Trophoblast cell (in vitro differentiated cells and primary cell): ENCODE measurements around the gene VTI1B.

Source experiments
- DNase-seq, 2 donors: peaks; one replicate each; pipeline ENCODE4 v3.0.0-alpha.2; 2016
- H2AFZ ChIP-seq: 2 replicates; pipeline ENCODE4 v1.6.1; 2013; ENCODE audit warnings: low read length, moderate library complexity, mild to moderate bottlenecking; ENCODE audit not compliant: insufficient read depth, poor library complexity
- H2AK5ac ChIP-seq: 2 replicates; pipeline ENCODE4 v1.6.1; 2013; ENCODE audit warnings: mild to moderate bottlenecking, low read length
- H2BK120ac ChIP-seq: 2 replicates; pipeline ENCODE4 v1.6.1; 2013; ENCODE audit warnings: low read length, mild to moderate bottlenecking, moderate library complexity; ENCODE audit not compliant: insufficient read depth, poor library complexity
- H2BK12ac ChIP-seq: 2 replicates; pipeline ENCODE4 v1.6.1; 2013; ENCODE audit warnings: mild to moderate bottlenecking, low read length, moderate library complexity
- H2BK5ac ChIP-seq: 2 replicates; pipeline ENCODE4 v1.6.1; 2013; ENCODE audit warnings: low read length, low read depth, moderate library complexity, mild to moderate bottlenecking; ENCODE audit not compliant: poor library complexity
- H3K14ac ChIP-seq: 2 replicates; pipeline ENCODE4 v1.6.1; 2013; ENCODE audit warnings: mild to moderate bottlenecking, low read length
- H3K18ac ChIP-seq: 2 replicates; pipeline ENCODE4 v1.6.1; 2013; ENCODE audit warnings: mild to moderate bottlenecking, low read length
- H3K23ac ChIP-seq: 2 replicates; pipeline ENCODE4 v1.6.1; 2013; ENCODE audit warnings: low read length
- H3K27ac ChIP-seq: 2 replicates; pipeline ENCODE4 v1.5.1; 2013; ENCODE audit warnings: low read depth, mild to moderate bottlenecking, inconsistent platforms, low read length, moderate library complexity
- H3K27me3 ChIP-seq: 2 replicates; pipeline ENCODE4 v1.6.1; 2013; ENCODE audit warnings: inconsistent platforms, mild to moderate bottlenecking, low read length, moderate library complexity; ENCODE audit not compliant: insufficient read depth
- H3K36me3 ChIP-seq, 2 experiments: 1 replicate in 1 of 2; 2 replicates in 1 of 2; pipeline ENCODE4 v1.6.1; 2013; ENCODE audit warnings: low read length in 2 of 2, mild to moderate bottlenecking in 2 of 2, moderate library complexity in 1 of 2; ENCODE audit not compliant: insufficient read depth in 2 of 2, control insufficient read depth in 1 of 2
- H3K4ac ChIP-seq: 2 replicates; pipeline ENCODE4 v1.6.1; 2013; ENCODE audit warnings: low read depth, mild to moderate bottlenecking, low read length, moderate library complexity
- H3K4me1 ChIP-seq, 2 experiments: 1 replicate in 1 of 2; 2 replicates in 1 of 2; pipeline ENCODE4 v1.6.1; 2013; ENCODE audit warnings: low read length in 2 of 2, mild to moderate bottlenecking in 2 of 2, moderate library complexity in 1 of 2; ENCODE audit not compliant: insufficient read depth in 2 of 2, control insufficient read depth in 1 of 2
- H3K4me2 ChIP-seq: 2 replicates; pipeline ENCODE4 v1.6.1; 2013; ENCODE audit warnings: inconsistent platforms, mild to moderate bottlenecking, low read length, moderate library complexity
- H3K4me3 ChIP-seq: 2 replicates; pipeline ENCODE4 v1.5.1; 2013; ENCODE audit warnings: mild to moderate bottlenecking, low read depth, low read length, inconsistent platforms
- H3K79me1 ChIP-seq: one replicate; pipeline ENCODE4 v1.6.1; 2013; ENCODE audit warnings: low read length
- H3K79me2 ChIP-seq: 2 replicates; pipeline ENCODE4 v1.6.1; 2013; ENCODE audit warnings: low read length, mild to moderate bottlenecking; ENCODE audit not compliant: control insufficient read depth, insufficient read depth, poor library complexity
- H3K9ac ChIP-seq: 2 replicates; pipeline ENCODE4 v1.6.1; 2013; ENCODE audit warnings: mild to moderate bottlenecking, low read length
- H3K9me3 ChIP-seq: 2 replicates; pipeline ENCODE4 v1.6.1; 2013; ENCODE audit warnings: low read depth, mild to moderate bottlenecking, control low read depth, inconsistent platforms, low read length; ENCODE audit not compliant: insufficient read depth
- H4K12ac ChIP-seq: 2 replicates; pipeline ENCODE4 v1.6.1; 2013; ENCODE audit warnings: low read depth, mild to moderate bottlenecking, low read length, moderate library complexity
- H4K8ac ChIP-seq: 2 replicates; pipeline ENCODE4 v1.6.1; 2013; ENCODE audit warnings: low read depth, mild to moderate bottlenecking, low read length, moderate library complexity
- H4K91ac ChIP-seq: one replicate; pipeline ENCODE4 v1.6.1; 2013; ENCODE audit warnings: low read depth, mild to moderate bottlenecking, low read length, moderate library complexity
- WGBS: extraction: QIAGEN DNeasy Blood & Tissue Kit; methylation state at CpG from one replicate; pipeline ENCODE4 v1.1.7; 2013; ENCODE audit warnings: missing lambda C conversion rate; ENCODE audit not compliant: insufficient read length, insufficient coverage; ENCODE audit errors: extremely low coverage; 5-methylcytosine and 5-hydroxymethylcytosine counted together

Gene VTI1B

DNA sequence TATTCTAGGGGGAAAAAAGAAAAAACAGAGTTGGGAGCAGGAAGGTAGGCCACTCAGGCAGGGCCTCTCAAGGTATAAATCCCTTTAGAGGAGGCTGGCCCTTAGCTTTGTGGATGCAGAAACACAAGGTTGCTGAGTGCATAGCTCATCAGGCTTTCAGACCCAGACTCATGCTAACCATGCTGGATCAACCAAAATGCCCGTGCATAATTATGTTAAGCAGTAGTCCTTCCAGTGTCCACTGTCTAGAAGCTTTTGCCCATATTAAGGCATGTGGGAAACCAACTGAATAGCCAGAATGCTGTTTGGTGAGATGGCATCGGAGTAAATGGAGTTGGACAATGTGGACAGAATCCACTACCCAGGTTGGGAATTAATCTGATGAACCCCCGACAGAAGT lies 35.8 kb downstream of the VTI1B start:
- Histone ChIP-seq H3K18ac (no peak overlapping the region), H3K79me1 (no peaks in the 10 kb centered on the region), H2AK5ac (no peak overlapping the region), H3K9ac (no peak overlapping the region), H3K23ac (no peak overlapping the region), H3K4me3 (no peak overlapping the region), H2BK5ac (no peak overlapping the region), H3K4me1 (no peaks in the 10 kb centered on the region), H4K91ac (no peak overlapping the region), H3K4ac (no peak overlapping the region), H3K79me2 (no peaks in the 10 kb centered on the region), H3K27ac (no peak overlapping the region), H4K12ac (no peak overlapping the region), H3K14ac (no peak overlapping the region), H2BK120ac (no peak overlapping the region), H3K36me3 (peaks cover 0 to 1% of the 10 kb centered on the region in 2 experiments), H4K8ac (no peak overlapping the region), H3K9me3 (no peaks in the 10 kb centered on the region), H2AFZ (no peak overlapping the region), H2BK12ac (no peak overlapping the region), H3K4me2 (no peak overlapping the region), H3K27me3 (no peaks in the 10 kb centered on the region)
- WGBS, result no CpG with 5 or more reads among the region's 3 CpGs
- DNase-seq, result no peak

DNA sequence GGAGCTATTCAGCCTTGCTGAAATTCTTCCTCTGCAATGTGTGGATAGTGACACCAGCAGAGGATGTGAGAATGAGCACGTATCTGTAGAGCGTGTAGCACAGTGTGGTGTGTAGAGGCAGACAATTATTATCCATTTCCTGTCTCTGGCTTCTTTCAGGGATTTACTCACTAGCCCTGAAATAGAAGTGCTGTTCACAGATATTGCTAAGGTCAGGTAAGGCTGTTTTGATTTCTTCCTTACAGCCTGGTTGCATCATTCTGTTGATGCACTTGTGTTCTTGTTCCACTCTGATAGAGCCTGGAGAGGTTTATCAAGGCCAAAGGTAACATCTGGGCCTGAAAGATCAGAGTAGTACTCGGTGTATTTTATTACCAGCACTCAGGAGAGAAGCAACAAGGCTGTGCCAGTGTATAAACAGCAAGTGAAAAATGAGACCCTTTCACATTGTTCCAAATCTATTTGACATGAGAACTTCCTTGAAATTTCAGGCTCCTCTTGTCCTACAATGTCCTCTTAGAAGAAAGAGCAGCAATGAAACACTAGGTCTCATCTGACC lies 38.0 kb downstream of the VTI1B start:
- H2AK5ac ChIP-seq, result no peak overlapping the region
- no peak overlapping the region for H3K4me2 ChIP-seq
- H3K79me2 ChIP-seq, result no peaks in the 10 kb centered on the region
- no peaks in the 10 kb centered on the region for H3K27me3 ChIP-seq
- no peaks in the 10 kb centered on the region for H3K4me1 ChIP-seq
- no peak overlapping the region for H2AFZ ChIP-seq
- DNase-seq, result no peak
- no peaks in the 10 kb centered on the region for H3K9me3 ChIP-seq
- no peak overlapping the region for H3K18ac ChIP-seq
- no peak overlapping the region for H3K27ac ChIP-seq
- H2BK5ac ChIP-seq, result no peak overlapping the region
- no peak overlapping the region for H2BK12ac ChIP-seq
- no CpG with 5 or more reads among the region's 3 CpGs for WGBS
- no peaks in the 10 kb centered on the region for H3K79me1 ChIP-seq
- H3K9ac ChIP-seq, result no peak overlapping the region
- H3K14ac ChIP-seq, result no peak overlapping the region
- no peak overlapping the region for H4K8ac ChIP-seq
- no peak overlapping the region for H4K12ac ChIP-seq
- H3K4me3 ChIP-seq, result no peak overlapping the region
- no peak overlapping the region for H3K4ac ChIP-seq
- no peak overlapping the region for H2BK120ac ChIP-seq
- no peak overlapping the region for H4K91ac ChIP-seq
- H3K23ac ChIP-seq, result no peak overlapping the region
- H3K36me3 ChIP-seq, result no peaks in the 10 kb centered on the region

DNA sequence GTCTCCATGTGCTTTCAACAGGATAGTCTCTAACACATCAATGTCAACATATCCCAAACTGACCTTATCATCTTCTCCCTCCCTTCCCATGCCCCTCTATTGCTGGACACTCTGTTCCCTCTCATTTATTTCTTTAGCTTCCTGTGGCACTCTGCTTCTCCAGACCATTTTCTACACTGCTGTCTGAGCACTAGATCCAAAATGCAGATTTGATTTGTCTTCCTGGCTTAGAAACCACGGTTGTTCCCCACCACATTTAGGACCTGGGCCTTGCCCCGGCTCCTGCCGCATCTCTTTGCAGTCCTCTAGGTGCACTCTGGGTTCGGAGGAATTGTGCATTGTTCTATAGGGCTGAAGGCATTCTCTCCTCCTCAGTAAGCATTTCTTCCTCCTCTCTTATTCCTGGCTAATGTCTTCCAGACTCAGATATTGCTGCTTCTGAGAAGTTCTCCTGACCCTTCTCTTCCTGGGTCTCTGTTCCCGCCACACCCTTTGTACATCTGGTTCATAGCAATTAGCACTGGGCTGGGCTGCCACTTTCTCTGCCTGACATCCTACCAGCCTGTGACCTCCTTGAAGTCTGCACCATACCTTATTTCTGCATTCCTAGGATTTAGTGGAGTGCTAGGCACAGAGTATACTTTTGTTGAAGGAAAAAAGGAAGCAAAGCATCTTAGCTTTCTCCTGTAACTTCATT lies 40.8 kb downstream of the VTI1B start:
- no peak overlapping the region for H4K91ac ChIP-seq
- no peak overlapping the region for H3K14ac ChIP-seq
- WGBS, result no CpG with 5 or more reads among the region's 5 CpGs
- H3K23ac ChIP-seq, result no peak overlapping the region
- no peak overlapping the region for H3K4me3 ChIP-seq
- no peaks in the 10 kb centered on the region for H3K79me1 ChIP-seq
- no peak overlapping the region for H2AK5ac ChIP-seq
- H2BK5ac ChIP-seq, result no peak overlapping the region
- H2AFZ ChIP-seq, result no peak overlapping the region
- H2BK120ac ChIP-seq, result no peak overlapping the region
- no peaks in the 10 kb centered on the region for H3K79me2 ChIP-seq
- H4K8ac ChIP-seq, result no peak overlapping the region
- no peak overlapping the region for H3K27ac ChIP-seq
- no peaks in the 10 kb centered on the region for H3K9me3 ChIP-seq
- no peak overlapping the region for H3K18ac ChIP-seq
- H3K4ac ChIP-seq, result no peak overlapping the region
- no peaks in the 10 kb centered on the region for H3K4me1 ChIP-seq
- no peaks in the 10 kb centered on the region for H3K36me3 ChIP-seq
- no peak overlapping the region for H3K4me2 ChIP-seq
- no peak for DNase-seq
- no peak overlapping the region for H3K9ac ChIP-seq
- H2BK12ac ChIP-seq, result no peak overlapping the region
- H3K27me3 ChIP-seq, result no peaks in the 10 kb centered on the region
- no peak overlapping the region for H4K12ac ChIP-seq

DNA sequence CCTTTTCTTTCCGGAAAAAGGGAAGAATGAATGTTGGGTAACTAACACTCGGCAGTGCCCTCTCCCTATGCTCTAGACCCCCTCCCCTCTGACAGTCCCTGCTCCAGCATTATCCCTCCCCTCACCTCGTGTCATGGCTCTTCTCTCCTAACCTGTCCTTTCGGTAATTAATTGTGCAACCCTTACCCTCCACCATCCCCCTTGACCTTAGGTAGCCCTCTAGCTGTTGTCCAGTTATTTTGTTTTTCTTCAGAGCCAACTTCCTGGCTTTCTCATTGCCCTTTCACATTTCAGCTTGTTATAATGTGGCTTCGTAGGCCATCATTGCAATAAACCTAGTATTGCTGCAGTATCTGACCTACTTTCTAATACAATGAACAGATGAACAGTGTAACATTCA lies 43.5 kb downstream of the VTI1B start:
- Histone ChIP-seq H3K4me3 (no peak overlapping the region), H2BK5ac (no peak overlapping the region), H3K27ac (no peak overlapping the region), H3K9me3 (no peaks in the 10 kb centered on the region), H3K79me1 (no peaks in the 10 kb centered on the region), H3K18ac (no peak overlapping the region), H2AFZ (no peak overlapping the region), H3K23ac (no peak overlapping the region), H2BK12ac (no peak overlapping the region), H3K4me1 (no peaks in the 10 kb centered on the region), H3K36me3 (no peaks in the 10 kb centered on the region), H4K12ac (no peak overlapping the region), H3K79me2 (no peaks in the 10 kb centered on the region), H2BK120ac (no peak overlapping the region), H3K4me2 (no peak overlapping the region), H4K91ac (no peak overlapping the region), H2AK5ac (no peak overlapping the region), H3K4ac (no peak overlapping the region), H3K27me3 (no peaks in the 10 kb centered on the region), H4K8ac (no peak overlapping the region), H3K9ac (no peak overlapping the region), H3K14ac (no peak overlapping the region)
- no CpG with 5 or more reads among the region's 5 CpGs for WGBS
- DNase-seq, result no peak
